Measurements from ENCODE around the gene DARS1.

GRCh38 chr2:135903650-135904049 is 81.8 kb downstream of the DARS1 start:
- TF ChIP-seq CTCF (IDR thresholded peaks at IDR 0.05): no peak
- TF ChIP-seq EZH2 (IDR thresholded peaks at IDR 0.05; ENCODE audit: borderline replicate concordance, insufficient read depth, low read depth, low read length, poor library complexity, severe bottlenecking): no peak

Data from B cell (primary cell).